Measurements from ENCODE around the gene ACTN4.
"Not testable (repeated sequence)": the region's sequence is repeated elsewhere in the genome, so short reads cannot be mapped to it uniquely, and the experiment has no call there.

Gene ACTN4

DNA sequence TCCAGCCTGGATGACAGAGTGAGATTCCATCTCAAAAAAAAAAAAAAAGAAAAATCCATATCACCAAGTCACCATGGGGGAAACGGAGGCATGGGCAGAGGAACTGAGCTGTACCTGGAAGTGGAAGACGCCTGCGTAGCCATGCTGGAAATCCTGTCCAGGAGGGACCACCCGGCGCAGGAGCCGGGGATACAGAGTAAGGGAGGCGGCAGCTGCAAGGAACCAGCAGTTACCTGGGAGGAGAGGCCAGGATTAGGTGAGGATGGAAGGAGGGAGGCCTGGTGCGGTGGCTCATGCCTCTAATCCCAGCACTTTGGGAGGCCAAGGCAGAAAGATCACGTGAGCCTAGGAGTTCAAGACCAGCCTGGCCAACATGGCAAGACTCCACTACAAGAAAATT is 94.8 kb downstream of the ACTN4 start:
- TF ChIP-seq ZFX (IDR thresholded peaks at IDR 0.05; ENCODE audit: borderline replicate concordance) (no peak), CTCF (IDR thresholded peaks at IDR 0.05) (no peak)
- no peak overlapping the region for H3K27ac ChIP-seq

DNA sequence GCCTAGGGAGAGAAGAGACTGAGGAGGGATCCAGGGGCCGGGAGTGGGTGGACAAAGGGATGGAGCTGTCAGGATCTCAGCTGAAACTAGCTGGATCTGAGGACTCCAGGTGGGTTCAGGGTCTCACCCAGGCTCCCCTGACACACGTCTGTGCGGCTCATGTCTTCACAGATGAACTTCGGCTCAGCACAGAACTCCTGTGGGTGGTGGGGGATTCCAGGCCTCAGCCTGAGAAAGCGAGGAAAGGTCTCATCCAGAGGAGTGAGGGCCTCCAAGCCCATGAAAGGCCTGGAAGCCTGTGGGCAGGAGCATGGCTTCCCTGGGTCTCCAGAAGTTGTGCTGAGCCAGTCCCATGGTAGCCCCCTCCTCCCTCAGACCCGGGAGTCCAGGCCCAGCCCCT is 95.5 kb downstream of the ACTN4 start:
- H3K27ac ChIP-seq, result no peak overlapping the region
- TF ChIP-seq ZFX (IDR thresholded peaks at IDR 0.05; ENCODE audit: borderline replicate concordance) (no peak), CTCF (IDR thresholded peaks at IDR 0.05) (no peak)

DNA sequence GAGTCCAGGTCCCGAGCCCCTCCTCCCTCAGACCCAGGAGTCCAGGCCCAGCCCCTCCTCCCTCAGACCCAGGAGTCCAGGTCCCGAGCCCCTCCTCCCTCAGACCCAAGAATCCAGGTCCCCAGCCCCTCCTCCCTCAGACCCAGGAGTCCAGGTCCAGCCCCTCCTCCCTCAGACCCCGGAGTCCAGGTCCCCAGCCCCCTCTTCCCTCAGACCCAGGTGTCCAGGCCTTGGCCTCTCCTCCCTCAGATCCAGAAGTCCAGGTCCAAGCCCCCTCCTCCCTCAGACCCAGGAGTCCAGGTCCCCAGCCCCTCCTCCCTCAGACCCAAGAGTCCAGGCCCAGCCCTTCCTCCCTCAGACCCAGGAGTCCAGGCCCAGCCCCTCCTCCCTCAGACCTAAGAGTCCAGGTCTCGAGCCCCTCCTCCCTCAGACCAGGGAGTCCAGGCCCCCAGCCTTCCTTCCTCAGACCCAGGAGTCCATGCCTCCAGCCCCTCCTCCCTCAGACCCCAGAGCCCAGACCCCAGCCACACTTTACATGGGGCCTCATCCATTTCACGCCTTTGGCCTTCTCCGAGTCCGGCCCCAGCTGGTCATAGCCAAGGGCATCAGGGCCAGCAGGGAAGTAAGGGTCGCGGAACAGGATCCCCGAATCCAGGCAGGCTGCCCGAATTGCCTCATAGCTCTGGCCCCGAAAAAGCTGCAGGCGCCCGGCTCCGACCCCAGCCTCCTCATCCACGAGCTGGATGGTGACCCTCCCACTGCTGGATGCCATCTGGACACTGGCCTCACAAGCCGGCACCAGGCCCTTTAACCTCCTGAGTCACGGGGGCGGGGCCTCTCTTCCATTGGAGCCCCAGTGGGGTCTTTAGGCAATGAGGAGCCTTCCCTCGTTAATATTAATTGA is 96.2 kb downstream of the ACTN4 start:
- TF ChIP-seq ZFX (IDR thresholded peaks at IDR 0.05; ENCODE audit: borderline replicate concordance) (no peak), CTCF (IDR thresholded peaks at IDR 0.05) (no peak)
- no peak overlapping the region for H3K27ac ChIP-seq

DNA sequence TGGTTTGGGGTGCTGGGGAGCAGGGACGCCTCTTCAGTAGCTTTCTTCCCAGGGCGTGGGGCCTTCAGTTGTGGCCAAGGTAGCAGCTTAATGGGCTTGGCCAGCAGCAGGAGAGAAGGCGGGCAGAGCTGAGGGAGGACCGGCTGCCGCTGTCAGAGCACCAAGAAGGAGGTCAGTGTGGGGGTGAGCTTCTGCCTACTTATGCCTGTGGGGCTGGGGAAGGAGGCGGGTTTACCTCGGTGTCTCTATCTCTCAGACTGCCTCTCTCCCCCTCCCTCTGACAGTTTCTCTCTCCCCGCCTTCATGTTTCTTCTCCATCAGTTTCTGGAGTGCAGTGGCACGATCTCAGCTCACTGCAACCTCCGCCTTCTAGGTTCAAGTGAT is 96.8 kb downstream of the ACTN4 start, which contains the start of gene CAPN12:
TSS of gene CAPN12 (minus strand) at position 177 of the 384 bp plus-strand sequence. CDS start 309 bp downstream, outside the sequence.
- TF ChIP-seq CTCF (IDR thresholded peaks at IDR 0.05) (no peak), ZFX (IDR thresholded peaks at IDR 0.05; ENCODE audit: borderline replicate concordance) (no peak)
- H3K27ac ChIP-seq, result no peak within 1 kb of the TSS

DNA sequence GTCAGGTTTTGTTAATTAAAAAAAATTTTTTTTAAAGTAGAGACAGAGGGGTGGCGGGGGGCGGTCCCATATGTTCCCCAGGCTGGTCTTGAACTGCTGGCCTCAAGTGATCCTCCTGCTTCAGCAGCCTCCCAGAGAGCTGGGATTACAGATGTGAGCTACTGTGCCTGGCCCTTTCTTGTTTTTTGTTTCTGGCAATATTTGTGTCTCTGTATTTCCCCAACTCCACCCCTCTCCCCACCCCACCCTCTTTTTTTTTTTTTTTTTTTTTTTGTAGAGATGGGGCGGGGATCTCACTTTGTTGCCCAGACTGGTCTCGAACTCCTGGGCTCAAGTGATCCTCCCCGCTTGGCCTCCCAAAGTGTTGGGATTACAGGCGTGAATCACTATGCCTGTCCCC is 97.4 kb downstream of the ACTN4 start:
- TF ChIP-seq CTCF (IDR thresholded peaks at IDR 0.05), result no peak
- TF ChIP-seq ZFX (IDR thresholded peaks at IDR 0.05; ENCODE audit: borderline replicate concordance), result no peak
- H3K27ac ChIP-seq, result no peak overlapping the region

DNA sequence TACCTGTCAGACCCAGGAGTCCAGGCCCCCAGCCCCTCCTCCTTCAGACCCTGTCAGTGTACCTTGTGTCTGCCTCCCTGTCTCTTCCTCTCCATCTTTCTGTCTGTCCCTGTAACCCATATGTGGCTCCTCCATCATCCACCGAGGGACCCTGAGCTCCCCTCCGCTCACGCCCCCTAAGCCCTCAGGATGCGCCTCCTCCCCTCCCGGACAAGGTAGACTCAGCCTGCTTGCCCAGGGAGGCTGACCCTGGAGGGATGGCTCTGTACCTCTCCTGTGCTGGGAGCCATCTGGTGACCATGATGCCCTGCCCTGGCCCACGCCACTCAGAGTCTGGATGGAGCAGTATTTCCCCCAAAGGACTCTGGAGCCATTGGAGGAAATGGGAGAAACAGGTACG is 97.9 kb downstream of the ACTN4 start:
- TF ChIP-seq ZFX (IDR thresholded peaks at IDR 0.05; ENCODE audit: borderline replicate concordance) (no peak), CTCF (IDR thresholded peaks at IDR 0.05) (no peak)

DNA sequence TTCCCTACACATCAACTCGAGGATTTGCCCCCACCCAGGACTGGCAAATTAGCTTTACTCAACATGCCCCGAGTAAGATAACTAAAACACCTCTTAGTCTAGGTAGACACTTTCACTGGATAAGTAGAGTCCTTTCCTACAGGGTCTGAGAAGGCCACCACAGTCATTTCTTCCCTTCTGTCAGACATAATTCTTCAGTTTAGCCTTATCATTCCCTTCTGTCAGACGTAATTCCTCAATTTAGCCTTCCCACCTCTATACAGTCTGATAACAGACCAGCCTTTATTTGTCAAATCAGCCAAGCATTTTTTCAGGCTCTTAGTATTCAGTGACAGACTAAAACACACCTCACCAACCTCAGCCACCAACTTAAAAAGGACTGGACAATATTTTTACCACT is 106.3 kb downstream of the ACTN4 start:
- H3K27ac ChIP-seq, result not testable (repeated sequence)

More for the DNA sequence above, 97.9 kb downstream of the ACTN4 start:
- H3K27ac ChIP-seq, result no peak overlapping the region

- not testable (repeated sequence) for H3K27ac ChIP-seq
Observed at GRCh38 chr19:38754196-38754595, 106.7 kb downstream of the ACTN4 start.
